HFF-Myc (cell line): ENCODE results near the gene BRINP2.
A peak's percentile ranks its signal among the peaks of the same experiment; 100 is the strongest.

ENCODE experiments used
- DNase-seq: peaks from one replicate; pipeline ENCODE4 v3.0.0-alpha.2; 2011; ENCODE audit warnings: low read depth; ENCODE audit errors: extremely low read depth
- H3K4me3 ChIP-seq: replicated peaks from 2 replicates; pipeline ENCODE4 v1.5.1; 2011; ENCODE audit warnings: low read depth, mild to moderate bottlenecking, control low read depth, low read length
- CTCF ChIP-seq: IDR thresholded peaks from 2 replicates; pipeline ENCODE4 v1.5.1; 2012; ENCODE audit warnings: mild to moderate bottlenecking, low read depth, low read length, control low read depth; ENCODE audit errors: missing control alignments

The BRINP2 gene

DNA sequence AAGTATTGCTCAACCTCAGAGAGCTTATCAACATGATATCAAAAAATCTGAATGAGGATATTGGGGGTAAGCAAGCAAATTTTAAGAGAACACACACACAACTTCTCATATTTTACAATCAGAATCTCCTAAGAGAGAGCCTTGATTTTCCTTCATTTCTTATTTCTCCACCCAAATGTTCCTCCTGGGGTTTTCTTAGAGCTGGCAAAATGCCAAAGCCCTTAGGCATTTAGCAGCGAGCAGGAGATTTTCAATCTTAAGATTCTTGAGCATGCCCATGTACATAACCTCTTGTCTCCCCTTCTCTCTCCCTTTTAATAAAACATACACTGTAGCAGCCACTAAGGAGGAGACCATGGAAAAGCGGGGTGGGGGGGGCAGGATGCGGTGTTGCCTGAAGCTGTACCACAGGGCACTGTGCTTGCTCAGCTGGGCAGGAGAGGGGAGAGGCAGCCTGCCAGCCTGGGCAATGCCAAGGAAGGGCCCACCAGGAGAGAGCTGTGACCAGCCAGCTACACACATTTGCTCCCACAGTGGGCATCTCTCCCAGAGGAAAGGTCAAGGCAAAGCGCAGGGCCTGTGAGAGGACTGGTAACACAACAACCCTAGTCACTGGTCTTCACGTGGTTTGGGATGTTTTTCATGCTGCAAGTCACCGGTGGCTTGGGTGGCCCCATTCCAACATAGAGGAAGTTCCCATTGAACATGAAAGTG is 4.3 kb downstream of the BRINP2 start:
- no peak overlapping the region for H3K4me3 ChIP-seq
- no peak for DNase-seq
- no peak for TF ChIP-seq CTCF

DNA sequence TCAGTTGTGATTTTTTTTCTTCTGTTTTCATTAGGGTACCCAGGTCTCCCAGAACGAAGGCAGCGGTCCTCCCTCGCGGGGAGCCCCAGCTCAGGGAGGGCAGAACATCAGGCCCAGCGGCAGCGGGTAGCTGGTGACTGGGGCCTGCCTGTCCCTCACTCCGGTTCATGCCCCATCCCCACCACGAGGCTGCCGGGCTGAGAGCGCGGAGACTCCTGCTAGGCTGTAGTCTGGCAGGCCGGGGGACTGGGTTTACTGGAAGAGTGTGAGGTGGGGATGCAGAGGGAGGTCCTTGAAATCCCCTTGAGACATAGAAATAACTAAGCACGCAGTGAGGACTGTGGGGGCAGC is 10.5 kb downstream of the BRINP2 start:
- no peak for TF ChIP-seq CTCF
- no peak for DNase-seq
- H3K4me3 ChIP-seq = 0 out of 2 replicates have a peak overlapping the region, but pooled peaks have one; percentile 3

DNA sequence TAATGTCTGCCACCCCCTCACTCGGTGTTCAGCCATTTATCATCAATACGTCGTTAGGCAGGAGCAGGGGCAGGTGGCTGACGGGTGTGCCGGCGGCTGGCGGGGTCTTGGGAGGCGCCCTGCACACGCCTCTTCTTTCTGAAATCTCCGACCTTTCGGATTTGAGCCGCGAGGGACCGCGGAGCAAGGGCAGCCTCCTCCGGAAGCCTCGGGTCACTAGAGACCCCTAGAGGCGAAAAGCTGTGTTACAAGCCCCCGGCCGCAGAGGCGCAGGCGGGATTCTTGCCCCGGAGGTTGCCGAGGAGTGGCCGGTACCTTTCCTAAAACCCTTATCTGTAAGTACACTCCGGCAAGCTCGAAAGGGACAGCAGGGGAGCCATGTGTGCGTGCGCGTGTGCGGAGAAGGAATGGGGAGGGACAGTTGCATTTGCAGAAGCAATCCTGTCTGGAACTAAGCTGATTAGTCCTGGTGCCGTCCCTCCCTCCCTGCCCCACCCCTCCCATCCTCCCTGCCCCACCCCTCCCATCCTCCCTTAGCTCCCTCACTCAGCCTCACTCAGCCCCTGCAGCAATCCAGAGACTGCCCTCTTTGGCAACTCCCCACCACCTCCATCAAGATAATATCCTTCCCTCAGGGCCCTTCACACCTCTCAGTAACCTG is 11.0 kb downstream of the BRINP2 start:
- peak; percentile 20 for DNase-seq
- H3K4me3 ChIP-seq = 0 out of 2 replicates have a peak overlapping the region, but pooled peaks have one; percentile 3
- peak; percentile 86 for TF ChIP-seq CTCF

- DNase-seq = no peak
- no peak for TF ChIP-seq CTCF
Observed at GRCh38 chr1:177183836-177184235, 13.1 kb downstream of the BRINP2 start.

GRCh38 chr1:177185209-177185608 is 14.5 kb downstream of the BRINP2 start:
- peak; percentile 46 for TF ChIP-seq CTCF
- H3K4me3 ChIP-seq = no peak overlapping the region
- no peak for DNase-seq

More at GRCh38 chr1:177183836-177184235, 13.1 kb downstream of the BRINP2 start:
- no peak overlapping the region for H3K4me3 ChIP-seq

DNA sequence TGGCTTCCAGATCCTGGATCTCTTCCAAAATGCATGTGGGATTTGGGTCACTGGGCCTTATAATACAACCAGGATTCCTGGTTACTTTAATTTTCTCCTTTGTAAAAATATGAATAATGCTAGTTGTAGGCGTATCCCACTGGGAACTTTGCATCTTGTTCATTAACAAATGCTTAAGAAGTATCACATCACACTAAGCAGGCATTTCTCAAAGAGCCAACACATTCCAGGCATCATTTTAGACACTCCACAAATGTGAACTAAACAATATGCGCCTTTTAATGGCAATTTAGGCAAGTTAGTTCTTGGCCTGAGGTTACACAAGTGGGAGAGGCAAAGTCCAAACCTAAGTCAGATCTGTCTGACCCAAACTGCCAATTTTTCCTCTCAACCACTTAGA is 15.9 kb downstream of the BRINP2 start:
- no peak for DNase-seq
- H3K4me3 ChIP-seq = no peak overlapping the region
- TF ChIP-seq CTCF = no peak
